GM12878 (cell line): ENCODE data around the gene CMBL.

ENCODE experiments used
- SMC3 ChIP-seq: IDR thresholded peaks from 2 replicates; pipeline ENCODE4 v1.6.1; 2011; ENCODE audit warnings: low read length, improper control_type of control experiment, borderline replicate concordance
- STAT3 ChIP-seq: IDR thresholded peaks from 2 replicates; pipeline ENCODE4 v1.6.1; 2011; ENCODE audit warnings: low read depth, low read length, improper control_type of control experiment
- USF2 ChIP-seq: IDR thresholded peaks from 2 replicates; pipeline ENCODE4 v1.6.1; 2011; ENCODE audit warnings: low read depth, low read length, improper control_type of control experiment, borderline replicate concordance

- no peak for TF ChIP-seq USF2
- no peak for TF ChIP-seq SMC3
- no peak for TF ChIP-seq STAT3
These were observed 24.6 kb upstream of the CMBL start for GRCh38 chr5:10332301-10332700.
